CD4-positive, alpha-beta T cell treated with Interleukin-2 at 100 ng/mL for 4 hours (primary cell): ENCODE data around the gene ARHGAP4.
A peak's percentile ranks its signal among the peaks of the same experiment; 100 is the strongest.

Experiments
- DNase-seq: peaks from one replicate; pipeline ENCODE4 v3.0.0-alpha.2; 2020; ENCODE audit warnings: low spot score

Gene ARHGAP4

DNA sequence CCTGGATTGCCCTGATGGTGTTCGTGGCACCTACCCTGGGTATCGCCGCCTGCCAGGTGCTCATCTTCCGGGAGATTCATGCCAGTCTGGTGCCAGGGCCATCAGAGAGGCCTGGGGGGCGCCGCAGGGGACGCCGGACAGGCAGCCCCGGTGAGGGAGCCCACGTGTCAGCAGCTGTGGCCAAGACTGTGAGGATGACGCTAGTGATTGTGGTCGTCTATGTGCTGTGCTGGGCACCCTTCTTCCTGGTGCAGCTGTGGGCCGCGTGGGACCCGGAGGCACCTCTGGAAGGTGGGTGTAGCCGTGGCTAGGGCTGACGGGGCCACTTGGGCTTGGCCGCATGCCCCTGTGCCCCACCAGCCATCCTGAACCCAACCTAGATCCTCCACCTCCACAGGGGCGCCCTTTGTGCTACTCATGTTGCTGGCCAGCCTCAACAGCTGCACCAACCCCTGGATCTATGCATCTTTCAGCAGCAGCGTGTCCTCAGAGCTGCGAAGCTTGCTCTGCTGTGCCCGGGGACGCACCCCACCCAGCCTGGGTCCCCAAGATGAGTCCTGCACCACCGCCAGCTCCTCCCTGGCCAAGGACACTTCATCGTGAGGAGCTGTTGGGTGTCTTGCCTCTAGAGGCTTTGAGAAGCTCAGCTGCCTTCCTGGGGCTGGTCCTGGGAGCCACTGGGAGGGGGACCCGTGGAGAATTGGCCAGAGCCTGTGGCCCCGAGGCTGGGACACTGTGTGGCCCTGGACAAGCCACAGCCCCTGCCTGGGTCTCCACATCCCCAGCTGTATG lies 19.7 kb downstream of the ARHGAP4 start:
- no peak for DNase-seq

DNA sequence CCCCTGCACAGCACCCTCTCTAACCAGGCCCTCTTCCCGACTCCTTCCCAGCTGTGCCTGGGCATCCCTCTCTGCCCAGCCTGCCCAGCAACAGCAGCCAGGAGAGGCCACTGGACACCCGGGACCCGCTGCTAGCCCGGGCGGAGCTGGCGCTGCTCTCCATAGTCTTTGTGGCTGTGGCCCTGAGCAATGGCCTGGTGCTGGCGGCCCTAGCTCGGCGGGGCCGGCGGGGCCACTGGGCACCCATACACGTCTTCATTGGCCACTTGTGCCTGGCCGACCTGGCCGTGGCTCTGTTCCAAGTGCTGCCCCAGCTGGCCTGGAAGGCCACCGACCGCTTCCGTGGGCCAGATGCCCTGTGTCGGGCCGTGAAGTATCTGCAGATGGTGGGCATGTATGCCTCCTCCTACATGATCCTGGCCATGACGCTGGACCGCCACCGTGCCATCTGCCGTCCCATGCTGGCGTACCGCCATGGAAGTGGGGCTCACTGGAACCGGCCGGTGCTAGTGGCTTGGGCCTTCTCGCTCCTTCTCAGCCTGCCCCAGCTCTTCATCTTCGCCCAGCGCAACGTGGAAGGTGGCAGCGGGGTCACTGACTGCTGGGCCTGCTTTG lies 20.5 kb downstream of the ARHGAP4 start:
- DNase-seq: no peak

GRCh38 chrX:153903991-153904957 lies 21.8 kb downstream of the ARHGAP4 start, which contains the start of gene AVPR2:
AVPR2 (plus strand) TSS chrX:153904673; CDS start chrX:153905146, 473 bp downstream.
- no peak for DNase-seq

- DNase-seq: no peak
Measured at GRCh38 chrX:153903238-153903980, 22.7 kb downstream of the ARHGAP4 start.

- no peak for DNase-seq
Measured at GRCh38 chrX:153902385-153902784, 23.7 kb downstream of the ARHGAP4 start.

DNA sequence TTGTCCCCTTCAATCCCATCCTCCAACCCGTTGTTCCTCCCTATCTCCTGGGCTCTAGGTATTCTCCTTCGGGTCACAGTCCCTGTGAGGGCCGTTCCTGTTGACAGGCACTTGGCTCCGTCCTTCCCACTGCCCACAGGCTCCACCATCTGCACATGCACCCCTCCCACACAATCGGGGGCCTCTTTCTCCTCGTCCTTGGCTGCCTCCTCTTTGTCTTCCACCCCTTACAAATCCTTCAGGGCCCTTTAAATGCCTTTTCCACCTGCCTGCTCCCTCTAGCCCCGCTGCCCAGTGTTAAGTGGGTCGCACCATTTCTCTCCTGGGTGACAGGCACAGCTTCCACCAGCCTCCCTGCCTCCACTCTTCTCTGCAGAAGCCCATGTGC lies 24.3 kb downstream of the ARHGAP4 start:
- DNase-seq: no peak

DNA sequence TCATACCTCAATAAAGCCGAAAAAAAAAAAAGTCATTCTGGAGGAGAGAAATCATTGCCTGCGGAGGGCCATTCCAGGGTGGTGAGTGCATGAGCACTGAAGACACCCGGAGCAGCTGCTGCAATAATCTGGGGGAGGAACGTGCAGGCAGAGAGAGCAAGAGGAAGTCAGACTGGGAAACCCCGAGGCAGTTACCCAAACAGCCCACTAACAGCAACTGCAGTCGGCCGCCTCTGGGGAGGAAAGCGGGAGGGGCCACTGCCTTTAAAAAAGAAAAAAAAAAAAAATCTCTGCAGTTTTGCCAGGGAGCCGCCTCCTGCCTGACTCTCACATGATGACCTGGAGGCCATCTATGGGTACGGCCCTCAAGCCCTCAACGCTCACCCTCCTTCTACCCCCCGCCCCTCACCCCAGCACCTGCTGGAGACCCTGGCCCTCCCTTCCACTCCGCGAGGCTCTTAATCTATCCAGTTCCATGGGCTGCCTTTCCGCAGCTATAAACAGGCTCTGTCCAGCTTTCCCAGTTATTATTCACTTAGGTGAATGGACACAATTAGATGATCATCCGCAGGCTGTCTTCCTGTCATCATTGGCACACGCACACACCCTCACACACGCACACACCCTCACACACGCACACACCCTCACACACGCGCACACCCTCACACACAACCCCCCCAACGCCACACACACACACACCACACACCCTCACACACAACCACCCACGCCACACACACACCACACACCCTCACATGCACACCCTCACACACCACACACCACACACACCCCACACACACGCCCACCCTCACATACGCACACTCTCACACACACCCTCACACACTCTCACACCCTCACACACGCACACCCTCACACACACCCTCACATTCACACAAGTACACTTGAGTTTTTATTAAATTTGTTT lies 25.0 kb downstream of the ARHGAP4 start:
- DNase-seq: peak; percentile 64

GRCh38 chrX:153897899-153898298 lies 28.2 kb downstream of the ARHGAP4 start:
- no peak for DNase-seq

DNA sequence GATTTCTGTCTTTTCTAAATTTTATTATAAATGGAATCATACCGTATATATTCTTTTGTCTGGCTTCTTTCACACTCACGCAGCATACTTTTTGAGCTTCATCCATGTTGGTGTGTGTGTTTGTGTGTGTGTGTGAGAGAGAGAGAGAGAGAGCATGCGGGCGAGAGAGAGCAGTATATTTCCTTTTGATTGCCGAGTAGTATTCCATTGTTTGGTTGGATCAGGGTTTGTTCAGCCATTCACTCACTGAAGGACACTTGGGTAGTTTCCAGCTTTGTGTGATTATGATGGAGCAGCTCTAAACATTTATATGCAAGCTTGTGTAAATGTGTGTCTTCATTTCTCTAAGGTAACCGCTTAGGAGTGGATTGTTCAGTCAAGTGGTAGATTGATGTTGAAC lies 36.9 kb downstream of the ARHGAP4 start:
- DNase-seq: no peak

GRCh38 chrX:153888344-153888743 lies 37.7 kb downstream of the ARHGAP4 start:
- no peak for DNase-seq

DNA sequence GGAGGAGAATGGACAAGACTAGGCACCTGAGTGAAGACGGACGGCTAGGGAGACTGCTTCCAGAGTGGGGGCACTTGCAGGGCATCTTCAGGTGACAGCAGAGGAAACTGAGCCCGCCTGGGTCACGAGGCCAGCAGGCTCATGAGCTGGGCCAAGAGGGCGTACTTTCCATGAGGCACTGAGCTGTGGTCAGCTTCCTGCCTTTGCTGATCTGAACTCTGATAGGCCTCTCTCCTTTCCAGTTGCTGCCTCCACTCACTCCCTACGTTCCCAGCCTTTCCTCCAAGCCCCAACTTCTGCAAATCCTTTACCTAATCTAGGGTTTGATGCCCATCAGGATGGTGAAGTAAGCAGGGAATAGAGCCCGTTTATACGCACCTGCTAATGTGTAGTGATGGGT lies 38.7 kb downstream of the ARHGAP4 start:
- no peak for DNase-seq

GRCh38 chrX:153886915-153887314 lies 39.1 kb downstream of the ARHGAP4 start:
- no peak for DNase-seq

- peak; percentile 7 for DNase-seq
Measured at GRCh38 chrX:153885968-153886903, 39.8 kb downstream of the ARHGAP4 start, which contains the start of gene L1CAM. L1CAM (minus strand) TSS chrX:153886173; CDS start chrX:153875836, 10,337 bp downstream.

DNA sequence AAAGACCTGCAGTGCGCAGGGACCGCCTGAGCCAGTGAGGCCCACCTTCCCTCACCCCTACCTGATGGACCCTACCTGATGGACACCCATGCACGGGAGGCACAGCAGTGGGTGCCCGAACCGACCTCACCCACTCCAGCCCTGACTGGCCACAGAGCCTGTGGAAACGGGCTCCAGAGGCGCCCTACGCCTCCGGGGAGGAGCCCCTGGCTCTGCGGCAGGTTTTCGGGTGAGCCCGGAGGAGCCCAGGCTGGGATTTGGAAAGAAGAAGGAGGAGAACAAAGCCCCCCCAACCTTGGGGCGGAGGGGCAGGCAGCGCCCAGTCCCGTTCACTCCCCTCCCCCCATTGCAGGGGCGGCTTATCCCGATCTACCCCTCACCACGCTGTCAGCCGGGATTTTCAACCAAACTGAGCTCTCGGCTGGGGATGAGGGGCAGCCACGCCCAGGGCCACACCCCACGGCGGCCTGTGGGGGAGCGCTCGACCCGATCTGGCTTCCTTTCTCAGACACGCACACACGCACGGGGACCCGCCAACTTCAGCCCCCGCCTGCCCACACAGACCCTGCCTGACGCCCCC lies 40.8 kb downstream of the ARHGAP4 start:
- DNase-seq: no peak

DNA sequence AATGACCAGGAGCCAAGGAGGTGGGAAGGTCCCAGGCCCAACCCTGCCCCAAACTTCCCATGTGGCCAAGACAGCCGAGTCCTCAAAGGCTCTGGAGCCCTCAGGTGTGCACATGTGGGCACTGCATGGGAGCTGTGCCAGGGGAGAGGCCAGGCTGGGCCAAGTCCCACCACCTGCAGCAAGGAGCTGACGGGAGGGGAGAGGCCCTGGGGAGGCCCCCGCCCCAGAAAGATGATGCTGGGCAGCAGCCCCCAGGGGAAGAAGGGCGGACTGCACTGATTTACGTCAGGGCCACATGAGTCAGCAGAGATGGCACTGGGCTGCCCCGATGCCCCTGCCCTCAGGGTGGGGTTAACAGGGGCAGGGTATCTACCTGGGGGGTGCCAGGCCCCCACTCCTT lies 41.5 kb downstream of the ARHGAP4 start:
- no peak for DNase-seq

DNA sequence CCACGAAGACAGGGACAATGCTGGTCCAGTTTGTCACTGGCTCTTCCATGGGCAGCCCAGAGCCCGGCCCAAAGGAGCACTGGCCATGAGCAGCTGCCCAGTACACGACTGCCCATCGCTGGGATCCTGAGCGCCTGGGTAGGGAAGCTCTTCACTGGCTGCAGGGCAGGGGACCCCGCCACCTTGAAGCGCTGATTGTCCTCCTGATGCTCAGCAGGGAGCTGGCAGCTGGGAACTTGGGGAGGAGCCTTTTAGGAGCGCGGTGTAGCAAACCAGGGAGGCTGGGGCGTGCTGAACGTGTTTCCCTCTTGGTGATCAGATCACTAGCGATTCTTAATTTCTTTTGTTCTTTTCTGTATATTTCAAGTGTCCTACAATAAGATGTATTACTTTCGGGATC lies 41.9 kb downstream of the ARHGAP4 start:
- no peak for DNase-seq

GRCh38 chrX:153883163-153883843 lies 42.8 kb downstream of the ARHGAP4 start:
- DNase-seq: no peak

- DNase-seq: no peak
Measured at GRCh38 chrX:153882557-153882956, 43.5 kb downstream of the ARHGAP4 start.
